ENCODE data around the gene HIRIP3. TPM values are rescaled to one million over a fixed set of nuclear protein-coding genes. Genes with fewer than 3 reads are reported as not detected.

Gene HIRIP3
- total RNA-seq, 4 donors from 2014 or later: 11.9 to 15.3 (median 14.2) TPM

GRCh38 chr16:29974291-29975133 is 20.9 kb downstream of the HIRIP3 start:
- no peak for TF ChIP-seq CTCF (IDR thresholded peaks at IDR 0.05; ENCODE audit: low read depth)

- TF ChIP-seq CTCF (IDR thresholded peaks at IDR 0.05; ENCODE audit: low read depth): no peak
Observed at GRCh38 chr16:29973384-29974246, 21.8 kb downstream of the HIRIP3 start, which contains the start of gene TAOK2. Gene TAOK2 (plus strand): TSS chr16:29973868. CDS start chr16:29977773, 3,905 bp downstream.

GRCh38 chr16:29972992-29973383 is 22.4 kb downstream of the HIRIP3 start:
- TF ChIP-seq CTCF (IDR thresholded peaks at IDR 0.05; ENCODE audit: low read depth): no peak

- no peak for TF ChIP-seq CTCF (IDR thresholded peaks at IDR 0.05; ENCODE audit: low read depth)
Observed at GRCh38 chr16:29972500-29972899, 22.9 kb downstream of the HIRIP3 start.

GRCh38 chr16:29971304-29971703 is 24.1 kb downstream of the HIRIP3 start:
- no peak for TF ChIP-seq CTCF (IDR thresholded peaks at IDR 0.05; ENCODE audit: low read depth)

- no peak for TF ChIP-seq CTCF (IDR thresholded peaks at IDR 0.05; ENCODE audit: low read depth)
Observed at GRCh38 chr16:29968205-29968604, 27.2 kb downstream of the HIRIP3 start.

All from subcutaneous adipose tissue (tissue), 4 donors.